Mesenteric fat pad (tissue), 1 donor: ENCODE results near the gene CREB1. TPM values are rescaled to one million over a fixed set of nuclear protein-coding genes. Genes with fewer than 3 reads are reported as not detected.
"Not testable (repeated sequence)": the region's sequence is repeated elsewhere in the genome, so short reads cannot be mapped to it uniquely, and the experiment has no call there.

Experiments used
- DNase-seq: peaks from one replicate; pipeline ENCODE4 v3.0.0-alpha.2; 2020; ENCODE audit warnings: low spot score
- total RNA-seq: library from RNA; stranded (reverse); fragmentation: NEBNext Ultra II Directional; extraction: Animal tissue kit (Norgen Biotek cat#: 25700); gene quantifications from one replicate; pipeline ENCODE4 v1.2.1, GENCODE V29; 2021
- donor health status: DM: yes; HTN: yes; CAD: no.

CREB1 gene
- total RNA-seq, 1 donor from 2014 or later = 76.8 TPM

DNA sequence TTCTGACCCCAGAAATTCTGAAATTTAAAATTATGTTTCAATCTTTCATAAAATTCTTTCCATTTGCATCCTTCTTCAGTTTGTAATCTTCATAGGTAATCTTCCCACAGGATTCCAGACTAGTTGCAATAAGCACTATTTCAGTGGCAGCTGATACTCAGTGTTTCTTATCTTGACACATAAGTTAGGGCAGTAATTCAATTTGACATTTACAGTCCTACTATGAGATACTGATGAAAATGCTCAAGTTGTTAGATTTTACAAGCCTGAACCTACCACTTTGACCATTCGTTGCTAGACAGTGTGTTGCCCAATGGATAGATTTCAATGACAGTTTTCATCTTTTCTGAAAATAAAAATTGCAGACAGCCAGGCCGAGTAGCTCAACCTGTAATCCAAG is 85.1 kb downstream of the CREB1 start:
- no peak for DNase-seq

DNA sequence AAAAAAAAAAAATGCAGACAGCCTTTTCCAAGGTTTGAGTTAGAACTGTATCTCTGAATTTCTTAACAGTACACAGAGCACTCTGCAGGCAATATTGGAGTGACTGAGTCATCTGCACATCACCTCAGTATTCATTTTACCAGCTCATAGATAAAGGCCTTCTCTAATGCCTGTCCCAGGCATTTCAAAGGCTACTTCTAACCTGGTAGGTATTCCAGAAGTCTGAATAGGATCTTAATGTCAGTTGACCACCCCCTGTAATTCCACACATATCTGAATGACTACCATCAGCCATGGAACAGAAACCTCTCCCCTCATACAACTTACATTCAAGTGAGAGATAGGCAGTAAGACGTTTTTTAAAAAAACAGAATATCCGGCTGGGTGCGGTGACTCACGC is 86.4 kb downstream of the CREB1 start:
- no peak for DNase-seq

DNA sequence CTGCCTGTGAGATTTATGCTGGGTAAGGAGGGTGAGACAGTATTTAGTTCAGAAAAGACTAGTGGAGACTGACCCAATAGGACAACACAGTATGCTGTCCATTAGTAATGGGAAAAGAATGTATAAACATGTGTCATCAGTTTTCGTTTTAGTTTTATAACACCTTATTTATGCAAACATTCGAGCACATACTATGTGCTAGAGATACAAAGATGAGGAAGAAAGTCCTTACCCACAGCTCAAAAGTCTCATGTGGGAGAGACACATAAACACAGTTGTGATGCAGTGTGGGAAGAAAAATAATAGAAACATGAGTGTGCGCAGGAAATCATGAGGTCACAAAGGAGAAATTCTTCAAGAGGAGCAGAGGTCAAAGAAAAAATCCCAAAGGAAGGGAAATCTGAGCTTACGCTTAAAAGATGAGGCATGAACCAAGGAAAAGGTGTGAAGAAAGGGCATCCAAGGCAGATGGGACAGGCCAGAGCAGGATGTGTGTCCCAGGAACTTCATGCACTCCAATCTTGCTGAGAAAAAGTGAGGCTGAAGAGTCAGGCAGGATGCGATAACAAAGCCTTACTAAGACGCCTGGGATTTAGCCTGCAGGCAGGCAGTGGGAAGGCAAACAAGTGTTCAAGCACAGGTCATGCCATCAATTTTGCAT is 87.4 kb downstream of the CREB1 start:
- DNase-seq = no peak

DNA sequence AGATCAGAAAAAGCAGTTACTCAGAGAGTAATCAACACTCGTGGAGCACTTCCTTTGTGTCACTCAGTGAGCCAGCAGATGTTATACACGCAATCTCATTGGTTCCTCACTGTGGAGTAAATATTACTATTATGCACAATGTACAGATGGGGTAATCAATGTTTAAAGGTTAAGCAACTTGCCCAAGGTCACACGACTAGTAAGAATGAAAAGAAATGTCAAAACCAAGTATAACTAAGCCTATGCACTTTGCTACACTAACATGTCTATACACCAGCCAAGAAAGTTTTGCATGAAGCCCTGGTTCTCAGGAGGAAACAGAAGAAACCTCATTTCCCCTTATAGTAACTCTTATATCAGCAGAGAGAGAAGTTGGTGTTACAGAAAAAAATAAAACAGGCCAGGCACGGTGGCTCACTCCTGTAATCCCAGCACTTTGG is 90.0 kb downstream of the CREB1 start:
- no peak for DNase-seq

DNA sequence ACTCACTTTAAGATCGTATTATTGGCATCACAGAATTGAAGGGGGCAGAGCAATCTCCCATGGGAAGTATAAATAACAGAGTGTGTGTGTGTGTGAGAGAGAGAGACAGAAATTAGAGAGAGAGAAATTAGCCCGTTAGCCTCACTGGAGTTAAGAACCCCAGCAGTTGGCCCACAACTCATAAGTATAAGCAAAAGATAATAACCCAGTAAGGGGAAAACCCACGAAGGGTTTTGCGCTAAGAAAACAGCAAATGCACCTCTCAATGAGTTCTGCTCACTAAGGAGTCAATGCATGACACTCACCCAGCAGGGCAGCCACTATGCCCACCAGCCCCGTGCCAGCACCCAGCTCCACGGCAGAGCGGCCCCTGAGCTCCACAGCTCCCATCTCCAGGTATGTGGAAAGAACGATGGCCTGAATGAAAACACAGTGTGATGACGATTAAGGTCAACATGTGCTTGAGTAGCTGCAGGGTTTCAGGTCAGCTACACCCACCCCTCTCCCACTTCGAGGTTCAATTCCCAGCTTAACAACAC is 91.8 kb downstream of the CREB1 start:
- DNase-seq = no peak

DNA sequence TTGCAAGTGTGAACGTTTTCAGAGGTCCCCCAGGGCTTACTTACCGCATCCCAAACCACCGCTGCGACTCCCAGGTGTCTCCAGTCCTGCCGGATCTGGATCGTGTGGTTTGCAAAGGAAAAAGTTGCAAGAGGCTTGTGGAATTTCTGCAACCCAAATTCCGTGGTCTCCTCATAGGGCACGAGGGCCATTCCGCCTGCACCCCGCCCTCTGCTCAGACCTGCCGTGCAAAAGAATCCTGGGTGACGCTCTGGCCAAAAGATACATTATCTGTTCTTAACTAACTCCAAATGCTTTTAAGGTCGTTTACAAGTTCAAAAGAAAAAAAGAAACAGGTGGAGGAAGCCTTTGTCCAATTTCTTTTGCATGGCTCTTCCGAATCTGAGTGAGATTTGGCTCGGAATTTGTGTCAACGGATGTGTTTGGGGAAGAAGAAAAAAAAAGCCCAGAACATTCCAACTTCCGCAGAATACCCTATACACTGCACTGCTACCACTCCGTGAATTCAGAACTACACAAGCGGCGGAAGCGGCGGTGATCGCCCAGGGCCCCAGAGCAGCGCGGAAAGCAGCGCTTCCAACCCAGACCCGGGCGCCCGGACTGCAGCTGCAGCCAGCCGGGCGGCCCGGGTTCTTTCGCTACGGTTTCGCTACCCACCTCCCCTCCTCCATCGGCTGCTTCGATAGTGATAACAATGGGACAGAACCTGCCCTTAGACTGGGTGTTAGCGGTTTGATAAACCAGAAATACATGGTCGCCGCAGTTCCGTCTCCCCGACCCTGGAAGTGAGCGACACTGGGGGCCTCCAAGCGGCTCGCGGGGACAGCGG is 94.6 kb downstream of the CREB1 start:
- peak; percentile 92 for DNase-seq

DNA sequence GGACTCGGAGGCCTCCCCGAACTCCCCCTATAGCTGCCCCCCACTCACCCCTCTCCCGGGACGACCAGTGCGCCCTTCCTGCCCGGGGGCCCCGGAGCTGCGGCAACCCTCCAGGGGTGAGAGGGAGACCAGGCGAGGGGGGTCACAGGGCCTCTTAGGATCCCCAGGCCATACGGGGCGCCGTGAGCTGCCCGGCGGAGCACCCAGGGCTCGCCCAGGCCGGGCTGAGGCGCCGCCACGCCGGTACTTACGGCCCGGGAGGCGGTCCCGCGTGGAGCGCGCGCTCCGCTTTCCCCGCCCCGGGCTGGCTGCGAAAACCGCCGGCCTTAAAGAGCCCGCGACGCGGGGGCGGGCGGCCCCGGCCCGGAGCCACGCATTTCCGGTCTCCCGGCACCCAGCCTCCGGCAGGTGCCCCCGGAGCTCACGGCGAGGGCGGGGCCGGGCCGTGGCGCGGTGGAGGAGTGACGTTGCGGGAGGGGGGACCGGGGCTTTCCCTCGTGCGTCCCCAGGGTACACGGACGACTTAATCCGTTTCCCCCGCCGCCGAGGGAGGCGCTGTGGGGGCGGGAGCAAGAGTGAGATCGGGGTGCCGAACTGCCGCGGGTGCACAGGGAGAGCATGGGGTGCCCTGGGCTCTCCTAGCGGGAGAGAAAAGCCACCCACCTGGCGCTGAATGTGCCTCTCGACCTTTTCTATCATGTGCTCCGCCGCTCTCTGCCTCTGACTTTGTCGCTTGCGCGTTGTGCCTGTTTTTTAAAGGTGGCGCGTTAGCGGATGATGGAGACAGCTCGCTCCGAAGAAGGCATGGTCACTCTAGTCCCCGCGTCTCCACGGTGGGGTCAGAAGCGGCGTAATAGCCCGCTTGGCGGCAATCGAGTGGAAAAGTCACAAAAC is 95.5 kb downstream of the CREB1 start, which contains the start of gene METTL21A:
METTL21A (minus strand) TSS at position 381 of the 894 bp plus-strand sequence. CDS start 1,019 bp downstream, outside the sequence.
- peak; percentile 95 for DNase-seq

DNA sequence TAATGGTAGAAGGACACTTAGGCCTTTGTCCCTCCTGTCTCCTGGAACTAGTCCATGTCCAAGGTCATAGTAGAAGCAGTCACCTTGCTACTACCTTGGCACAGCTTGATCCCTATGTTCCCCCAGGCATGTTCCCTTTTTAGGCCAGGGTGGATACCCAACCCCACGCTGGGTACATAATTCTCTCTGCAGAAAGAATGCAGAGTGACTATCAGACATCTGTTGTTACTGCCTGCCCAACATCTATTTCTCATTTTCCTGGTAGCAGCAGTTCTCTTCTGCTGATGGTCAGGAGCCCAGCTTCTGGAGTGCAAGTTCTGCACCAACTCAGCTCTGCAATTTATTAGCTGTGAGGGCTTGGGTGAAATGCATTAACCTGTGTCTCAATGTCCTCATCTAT is 99.8 kb downstream of the CREB1 start:
- no peak for DNase-seq

DNA sequence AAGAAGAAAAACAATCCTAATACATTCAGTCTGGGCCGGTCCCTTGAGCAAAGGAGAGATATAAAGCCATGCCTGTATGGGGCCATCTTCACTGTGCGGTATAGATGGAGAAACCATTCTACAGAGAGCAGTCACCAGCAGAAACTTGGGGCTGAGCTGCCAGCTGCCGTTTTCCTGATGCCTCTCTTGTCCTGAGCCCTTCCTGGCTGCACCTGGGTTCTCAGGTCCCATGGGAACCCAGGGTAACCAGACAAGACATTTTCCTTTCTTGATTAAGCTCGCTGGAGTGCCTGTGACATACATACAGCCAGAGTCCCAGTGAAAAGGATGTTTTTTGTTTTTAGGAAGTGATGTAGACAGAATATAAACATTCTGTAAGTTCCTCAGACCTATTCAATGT is 100.7 kb downstream of the CREB1 start:
- no peak for DNase-seq

DNA sequence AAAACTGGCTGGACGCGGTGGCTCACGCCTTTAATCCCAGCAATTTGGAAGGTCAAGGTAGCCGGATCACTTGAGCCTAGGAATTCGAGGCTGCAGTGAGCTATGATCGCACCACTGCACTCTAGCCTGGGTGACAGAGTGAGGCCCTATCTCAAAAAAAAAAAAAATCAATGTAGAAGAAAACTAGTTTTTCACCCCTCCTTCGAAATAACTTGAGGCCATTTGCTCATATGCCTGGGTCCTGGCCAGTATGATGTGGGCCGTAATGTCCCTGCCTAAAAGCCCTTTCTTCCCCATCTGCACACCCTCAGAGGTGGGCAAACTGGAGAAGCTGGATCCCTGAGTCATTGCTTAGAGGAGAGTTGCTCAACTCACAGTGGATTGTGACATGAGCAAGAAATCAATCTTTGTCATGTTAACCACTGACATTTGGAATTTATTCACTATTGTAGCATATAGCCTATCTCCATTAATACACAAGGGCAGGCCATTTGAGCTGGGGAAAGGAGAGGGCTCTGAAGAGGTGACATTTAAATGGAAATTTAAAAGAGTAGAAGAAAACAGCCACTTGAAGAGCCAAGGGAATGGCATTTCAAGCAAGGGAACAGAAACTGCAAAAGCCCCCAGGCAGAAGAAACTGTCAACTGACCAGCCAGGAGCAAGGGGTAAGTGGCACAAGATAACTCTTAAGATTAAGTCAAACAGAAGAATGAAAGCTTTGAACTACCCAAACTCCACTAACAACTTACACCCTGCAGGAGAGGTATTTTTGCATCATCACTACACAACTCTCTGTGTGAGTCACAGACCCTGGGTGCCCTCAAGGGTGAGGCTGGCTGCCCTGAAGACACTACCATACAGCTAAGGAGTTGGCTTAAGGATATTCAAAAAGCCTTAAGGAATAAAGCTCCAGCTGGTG is 103.1 kb downstream of the CREB1 start:
- no peak for DNase-seq

DNA sequence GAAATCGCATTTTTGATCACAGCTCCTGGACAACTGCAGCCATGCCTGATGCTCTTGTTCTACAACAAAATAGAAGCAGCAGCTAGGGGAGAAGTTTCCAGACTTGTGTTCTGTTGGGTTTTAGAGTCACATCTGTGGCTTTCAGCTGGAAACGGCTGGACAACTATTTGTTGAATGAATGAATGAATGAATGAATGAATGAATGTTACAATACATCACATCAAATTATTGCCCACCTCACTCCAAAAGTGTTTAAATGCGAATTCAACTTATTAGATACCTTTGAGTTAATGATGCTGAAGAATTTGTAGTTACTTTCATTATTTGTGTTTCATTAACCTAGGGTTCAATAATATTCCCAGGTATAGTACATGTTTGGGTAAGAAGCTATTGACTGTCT is 103.9 kb downstream of the CREB1 start:
- no peak for DNase-seq

DNA sequence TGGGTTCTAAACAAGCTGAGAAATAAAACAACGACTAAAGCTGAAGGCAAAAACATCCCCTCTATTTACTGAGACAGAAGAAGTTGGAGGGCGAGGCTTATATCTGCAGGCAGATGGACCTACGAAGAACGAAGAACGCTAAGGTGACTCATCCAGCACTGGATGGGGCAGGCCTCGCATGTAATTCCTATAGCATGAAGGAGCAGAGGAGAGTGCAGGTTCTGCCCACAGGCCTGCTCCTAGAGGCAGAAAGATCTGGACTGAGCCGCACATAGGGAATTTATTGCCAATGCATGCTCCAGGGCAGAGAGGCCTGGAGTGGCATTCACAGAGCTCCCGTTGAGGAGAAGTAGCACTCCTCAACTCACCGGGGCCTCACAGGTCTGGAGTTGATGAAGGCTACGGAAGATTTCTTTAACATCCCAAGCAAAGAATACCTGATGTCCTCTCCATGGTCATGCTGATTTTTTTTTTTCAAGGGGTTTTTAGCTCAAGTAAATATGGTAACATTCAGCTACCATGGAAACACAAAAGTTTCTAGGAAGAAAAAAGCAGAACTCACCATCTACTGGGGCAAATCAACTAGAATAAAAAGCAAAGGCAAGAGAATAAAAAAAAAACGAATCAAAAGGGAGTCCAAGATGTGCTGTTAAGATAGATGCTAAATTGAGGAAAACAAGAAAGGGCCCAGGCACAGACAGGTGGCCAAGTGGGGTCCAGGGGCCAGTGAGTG is 105.9 kb downstream of the CREB1 start:
- no peak for DNase-seq

DNA sequence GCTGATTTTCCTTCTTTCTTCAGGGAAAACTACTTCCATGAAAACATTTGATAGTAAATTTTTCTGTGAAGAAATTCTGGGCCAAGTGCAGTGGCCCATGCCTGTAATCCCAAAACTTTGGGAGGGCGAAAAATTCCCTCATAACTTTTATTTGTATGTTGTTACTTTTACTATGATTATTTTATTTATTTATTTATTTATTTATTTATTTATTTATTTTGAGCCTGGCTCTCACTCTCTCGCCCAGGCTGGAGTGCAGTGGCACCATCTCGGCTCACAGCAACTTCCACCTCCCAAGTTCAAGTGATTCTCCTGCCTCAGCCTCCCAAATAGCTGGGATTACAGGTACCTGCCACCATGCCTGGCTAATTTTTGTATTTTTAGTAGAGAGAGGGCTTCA is 109.5 kb downstream of the CREB1 start:
- DNase-seq = not testable (repeated sequence)

DNA sequence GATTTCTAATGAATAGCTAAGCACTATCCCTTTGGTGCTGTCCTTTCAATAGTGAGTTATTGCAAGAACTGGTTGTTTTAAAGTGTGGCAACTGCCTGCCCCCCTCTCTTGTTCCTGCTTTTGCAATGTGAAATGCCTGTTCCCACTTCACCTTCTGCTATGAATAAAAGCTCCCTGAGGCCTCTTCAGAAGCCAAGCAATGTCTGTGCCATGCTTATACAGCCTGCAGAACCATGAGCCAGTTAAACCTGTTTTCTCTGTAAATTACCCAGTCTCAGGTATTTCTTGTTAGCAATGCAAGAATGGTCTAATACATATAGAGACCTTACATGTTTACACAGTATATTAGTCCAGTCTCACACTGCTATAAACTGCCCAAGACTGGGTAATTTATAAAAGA is 110.4 kb downstream of the CREB1 start:
- DNase-seq = no peak

DNA sequence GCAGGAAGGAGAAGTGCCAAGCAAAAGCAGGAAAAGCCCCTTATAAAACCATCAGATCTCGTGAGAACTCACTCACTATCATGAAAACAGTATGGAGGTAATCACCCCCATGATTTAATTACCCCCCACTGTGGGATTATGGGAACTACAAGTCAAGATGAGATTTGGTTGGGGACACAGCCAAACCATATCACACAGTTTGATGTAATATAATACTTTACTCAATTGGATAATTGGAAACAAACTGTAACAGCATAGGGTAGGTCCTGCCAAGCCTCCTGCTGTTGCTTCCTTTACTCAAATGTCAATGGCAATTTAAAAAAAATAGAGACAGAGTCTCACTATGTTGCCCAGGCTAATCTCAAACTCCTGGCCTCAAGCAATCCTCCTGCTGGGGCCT is 110.9 kb downstream of the CREB1 start:
- no peak for DNase-seq

DNA sequence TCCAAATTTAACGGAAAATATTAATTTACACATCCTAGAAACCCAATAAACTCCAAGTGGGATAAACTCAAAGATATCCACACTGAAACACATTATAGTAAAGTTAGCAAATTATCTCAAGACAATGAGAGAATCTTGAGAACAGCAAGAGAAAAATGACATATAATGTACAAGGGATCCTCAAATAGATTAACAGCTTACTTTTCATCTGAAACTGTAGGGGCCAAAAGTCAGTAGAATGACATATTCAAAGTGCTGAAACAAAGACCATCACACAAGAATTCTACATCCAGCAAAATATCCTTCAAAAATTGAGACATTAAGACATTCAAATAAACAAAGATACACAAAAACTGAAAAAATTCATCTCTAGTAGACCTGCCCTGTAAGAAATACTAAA is 114.1 kb downstream of the CREB1 start:
- no peak for DNase-seq

DNA sequence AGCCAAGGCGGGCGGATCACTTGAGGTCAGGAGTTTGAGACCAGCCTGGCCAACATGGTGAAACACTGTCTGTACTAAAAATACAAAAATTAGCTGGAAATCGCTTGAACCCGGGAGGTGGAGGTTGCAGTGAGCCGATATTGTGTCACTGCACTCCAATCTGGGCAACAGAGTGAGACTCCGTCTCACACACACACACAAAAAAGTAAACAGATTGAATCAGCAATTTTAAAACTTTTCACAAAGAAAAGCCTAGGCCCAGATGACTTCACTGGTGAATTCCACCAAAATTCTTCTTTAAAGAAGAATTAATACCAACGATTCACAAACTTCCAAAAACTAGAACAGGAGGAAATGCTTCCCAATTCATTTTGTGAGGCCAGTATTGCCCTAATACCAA is 116.8 kb downstream of the CREB1 start:
- not testable (repeated sequence) for DNase-seq
